HG03439 (cell line): Measurements from ENCODE around the gene SERPINB3.
"Not testable (repeated sequence)": the region's sequence is repeated elsewhere in the genome, so short reads cannot be mapped to it uniquely, and the experiment has no call there.

Experiments
- ATAC-seq: cut with Tn5 transposase; IDR thresholded peaks from one replicate; pipeline ENCODE4 v1.9.1; 2021; ENCODE audit warnings: mild to moderate bottlenecking, moderate library complexity; ENCODE audit not compliant: unreplicated experiment

Gene SERPINB3

DNA sequence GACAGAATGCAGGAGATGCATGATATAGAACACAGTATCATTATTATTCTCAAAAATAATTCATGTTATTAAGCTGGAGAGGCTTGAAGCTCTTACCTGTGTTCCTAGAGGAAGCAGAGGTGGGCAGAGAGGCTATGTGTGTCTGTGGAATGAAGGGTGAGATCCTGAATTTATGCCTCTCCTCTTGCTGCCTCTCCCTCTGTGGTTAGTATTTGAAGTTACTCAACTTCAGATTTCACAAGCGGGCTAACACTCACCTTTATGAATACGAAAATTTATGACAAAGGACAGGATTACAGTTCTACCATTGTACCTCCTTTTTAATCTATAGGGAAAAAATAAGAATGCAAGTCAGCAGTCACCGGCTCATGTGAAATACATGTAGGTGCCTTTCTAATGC lies at the start of gene SERPINB3:
Gene SERPINB3 (minus strand): TSS at position 144 of the 400 bp plus-strand sequence. CDS start 677 bp downstream, outside the sequence.
- ATAC-seq: not testable (repeated sequence)

DNA sequence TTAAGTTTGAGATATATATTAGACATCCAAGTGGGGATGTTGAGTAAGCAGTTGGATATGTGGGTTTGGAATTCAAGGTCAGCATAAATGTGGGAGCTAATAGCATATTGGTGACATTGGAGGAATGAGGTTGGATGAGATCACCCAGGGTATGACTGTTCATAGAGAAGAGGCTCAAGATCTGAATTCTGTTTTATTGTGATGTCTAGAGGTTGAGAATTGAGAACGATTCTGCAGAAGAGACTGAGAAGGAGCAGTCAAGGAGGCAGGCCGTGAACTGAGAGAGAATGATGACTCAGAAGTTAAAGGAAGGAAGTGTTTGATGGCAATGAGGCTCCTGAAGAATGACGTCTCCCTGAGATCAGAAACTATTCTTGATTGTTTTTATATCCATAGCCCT lies 47.0 kb upstream of the SERPINB3 start:
- ATAC-seq: no peak

DNA sequence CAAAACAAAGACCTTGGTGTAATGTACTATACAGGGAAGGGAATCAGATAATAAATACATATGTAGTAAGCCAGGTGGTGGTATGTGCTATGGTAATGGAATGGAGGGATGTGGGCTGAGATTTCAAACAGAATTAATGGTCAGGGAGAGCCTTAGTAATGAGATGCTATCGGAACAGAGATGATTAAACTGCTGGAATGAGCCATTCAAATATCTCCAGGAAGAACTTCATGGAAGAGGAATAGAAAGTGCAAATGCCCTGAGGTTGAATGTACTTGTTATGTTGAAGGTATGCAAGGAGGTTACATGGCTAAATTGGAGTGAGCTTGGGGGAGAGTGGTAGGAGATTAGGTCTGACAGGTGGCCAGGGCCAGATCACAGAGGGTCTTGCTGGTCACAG lies 46.1 kb upstream of the SERPINB3 start:
- no peak for ATAC-seq

DNA sequence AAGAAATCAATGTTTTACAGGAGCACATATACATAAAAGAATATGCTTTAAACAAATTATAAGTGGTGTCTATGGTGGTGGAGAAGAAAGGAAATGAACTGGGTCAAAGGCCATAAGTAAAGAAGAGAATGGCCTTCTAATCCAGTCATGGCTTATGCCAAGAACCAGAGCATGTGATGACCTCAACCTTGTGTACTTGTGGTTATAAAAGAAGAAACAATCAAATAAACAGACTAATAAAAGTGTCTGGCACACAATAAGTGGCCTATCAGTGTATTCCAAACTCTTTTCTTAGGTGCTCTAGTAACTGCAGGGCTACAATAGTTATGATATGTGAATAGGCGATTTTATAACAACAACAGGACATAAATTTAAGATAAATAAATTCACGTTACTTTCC lies 43.7 kb upstream of the SERPINB3 start:
- no peak for ATAC-seq

DNA sequence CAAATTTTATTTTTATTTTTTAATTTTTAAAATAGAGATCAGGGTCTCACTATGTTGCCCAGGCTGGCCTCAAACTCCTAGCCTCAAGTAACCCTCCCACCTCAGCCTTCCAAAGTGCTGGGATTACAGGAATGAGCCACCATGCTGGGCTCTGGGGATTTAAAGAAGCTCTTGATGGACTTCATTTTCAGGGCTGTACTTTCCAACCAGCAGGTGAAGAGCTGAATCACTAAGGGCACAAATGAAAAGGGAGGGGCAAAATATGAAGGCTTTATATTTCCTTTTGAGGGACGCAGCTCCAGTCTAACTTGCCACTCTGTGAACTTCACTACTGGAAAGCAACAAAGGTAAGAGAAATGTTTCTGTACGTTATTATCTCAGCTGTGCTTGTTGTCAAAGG lies 41.0 kb upstream of the SERPINB3 start, which contains the start of gene SERPINB11:
Gene SERPINB11 (plus strand): TSS at position 301 of the 400 bp plus-strand sequence. CDS start 7,234 bp downstream, outside the sequence.
- no peak for ATAC-seq

DNA sequence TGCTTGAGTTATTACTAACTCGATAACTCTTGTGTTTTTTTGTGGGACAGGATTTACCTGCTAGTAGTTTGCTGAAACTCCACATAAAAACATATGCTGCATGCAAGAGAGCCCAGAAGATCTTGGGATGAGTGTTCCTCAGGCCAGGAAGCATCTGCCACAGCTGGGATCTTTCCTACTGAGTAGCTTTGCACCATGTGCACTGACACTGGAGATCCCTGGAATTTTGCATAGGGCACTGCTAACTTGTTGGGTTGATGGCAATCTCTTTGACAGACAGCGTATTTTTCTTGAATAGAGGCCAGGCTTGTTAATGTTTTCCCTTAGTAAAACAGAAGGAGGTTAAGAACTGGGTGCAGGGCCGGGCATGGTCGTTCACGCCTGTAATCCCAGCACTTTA lies 40.3 kb upstream of the SERPINB3 start:
- ATAC-seq: no peak

DNA sequence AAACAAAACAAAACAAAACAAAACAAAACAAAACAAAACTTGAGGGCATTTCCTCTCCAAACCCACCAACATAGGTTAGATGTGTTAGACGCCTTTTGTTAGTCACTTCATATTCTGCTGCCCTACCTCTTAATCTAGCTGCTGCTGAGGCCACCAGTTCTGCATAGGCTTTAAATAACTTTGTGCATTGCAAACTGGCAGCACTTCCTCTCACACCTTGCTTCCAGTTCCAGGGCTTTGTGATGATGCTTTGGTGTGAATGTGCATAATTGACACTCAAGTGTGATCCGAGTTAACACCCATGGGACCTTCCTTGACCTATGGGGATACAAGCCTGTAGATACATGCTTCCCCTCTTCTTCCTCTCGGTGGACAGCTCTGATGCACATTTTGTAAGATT lies 38.8 kb upstream of the SERPINB3 start:
- ATAC-seq: no peak

DNA sequence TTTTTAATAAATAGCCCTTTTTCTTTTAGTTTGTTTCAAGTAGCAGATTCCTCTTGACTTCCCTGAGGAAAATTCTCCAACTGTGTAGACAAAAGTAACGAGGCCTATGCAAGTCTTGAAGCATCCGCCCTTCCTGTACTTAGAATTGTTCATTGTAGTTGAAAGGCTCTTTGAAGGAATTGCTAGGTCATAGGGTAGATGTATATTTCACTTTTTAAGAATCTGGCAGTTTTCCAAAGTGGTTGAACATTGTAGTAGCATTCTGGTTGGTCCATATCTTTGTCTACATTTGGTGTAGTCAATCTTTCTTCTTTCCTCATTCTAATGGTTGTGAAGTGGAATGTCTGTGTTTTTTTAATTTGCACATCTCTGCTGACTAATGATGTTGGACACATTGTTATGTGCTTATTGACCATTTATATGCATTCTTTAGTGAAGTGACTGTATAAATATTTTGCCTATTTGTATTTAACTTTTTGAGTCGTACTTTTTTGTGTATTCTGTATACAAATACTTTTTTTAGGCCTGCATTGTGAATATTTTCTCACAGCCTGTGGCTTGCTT lies 35.5 kb upstream of the SERPINB3 start:
- ATAC-seq: no peak

DNA sequence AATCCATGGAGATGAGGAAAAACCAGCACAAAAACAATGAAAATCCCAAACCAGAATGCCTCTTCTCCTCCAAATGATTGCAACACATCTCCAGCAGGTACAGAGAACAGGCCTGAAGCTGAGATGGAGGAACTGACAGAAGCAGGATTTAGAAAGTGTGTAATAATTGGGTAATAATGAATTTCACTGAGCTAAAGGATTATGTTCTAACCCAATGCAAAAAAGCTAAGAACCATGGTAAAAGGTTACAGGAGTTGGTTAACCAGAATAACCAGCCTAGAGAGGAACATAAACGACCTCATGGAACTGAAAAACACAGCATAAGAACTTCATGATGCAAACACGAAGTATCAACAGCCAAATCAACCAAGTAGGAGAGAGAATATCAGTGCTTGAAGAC lies 27.4 kb upstream of the SERPINB3 start:
- ATAC-seq: no peak

DNA sequence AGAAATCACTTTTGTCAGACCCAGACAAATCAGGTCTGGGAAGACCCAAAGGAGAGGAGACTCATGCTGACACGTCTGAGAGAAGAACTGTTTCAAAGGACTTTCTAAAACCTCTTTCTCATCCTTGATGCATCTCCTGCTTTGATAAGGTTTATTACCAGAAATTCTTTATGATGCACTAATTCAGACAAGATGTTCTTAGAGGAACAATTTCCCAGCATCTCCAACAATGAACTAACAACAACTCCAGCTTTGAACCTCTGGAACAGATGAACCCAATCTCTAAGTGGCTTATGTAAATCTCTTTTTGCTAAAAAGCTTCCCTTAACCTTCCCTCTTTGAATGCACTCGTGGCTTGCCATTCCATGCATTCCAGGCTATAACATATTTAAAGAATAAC lies 25.2 kb upstream of the SERPINB3 start:
- ATAC-seq: no peak

DNA sequence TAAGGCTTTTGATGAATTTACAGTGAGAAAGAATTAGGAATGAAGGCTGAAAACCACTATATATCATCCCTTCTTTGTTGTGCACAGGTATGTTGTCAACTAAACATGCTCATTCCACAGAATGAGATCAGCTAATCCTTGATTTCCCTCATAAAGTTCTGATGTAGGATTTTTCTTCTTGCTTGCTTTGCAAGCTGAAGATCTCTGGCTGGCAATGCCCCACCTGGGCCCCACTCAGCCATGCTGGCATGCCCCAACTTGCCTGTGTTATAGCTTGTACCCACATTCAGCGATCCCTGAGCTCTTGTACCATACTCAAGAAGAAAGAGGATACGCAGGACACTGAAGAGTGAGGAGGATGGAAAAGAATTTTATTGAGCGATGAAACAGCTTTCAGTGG lies 23.0 kb upstream of the SERPINB3 start:
- no peak for ATAC-seq

DNA sequence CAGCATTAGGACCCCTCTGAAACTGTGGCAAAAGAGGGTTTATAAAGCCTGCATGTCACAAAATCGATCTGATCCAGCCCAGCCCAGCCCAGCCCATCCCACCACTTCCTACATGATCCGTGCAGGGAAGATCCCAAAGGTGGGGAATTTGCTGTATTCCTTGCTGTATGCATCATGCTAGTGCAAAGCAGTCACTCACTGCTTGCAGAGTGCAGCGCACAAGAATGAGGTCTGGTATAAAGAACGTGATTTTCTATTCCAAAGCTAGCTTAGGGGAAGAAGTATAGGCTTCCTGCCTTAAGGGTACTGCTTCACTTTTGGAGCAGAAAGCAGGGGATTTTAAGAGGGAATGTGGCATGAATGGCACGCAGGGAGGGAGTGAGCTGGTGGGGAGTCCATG lies 22.2 kb upstream of the SERPINB3 start:
- ATAC-seq: no peak

DNA sequence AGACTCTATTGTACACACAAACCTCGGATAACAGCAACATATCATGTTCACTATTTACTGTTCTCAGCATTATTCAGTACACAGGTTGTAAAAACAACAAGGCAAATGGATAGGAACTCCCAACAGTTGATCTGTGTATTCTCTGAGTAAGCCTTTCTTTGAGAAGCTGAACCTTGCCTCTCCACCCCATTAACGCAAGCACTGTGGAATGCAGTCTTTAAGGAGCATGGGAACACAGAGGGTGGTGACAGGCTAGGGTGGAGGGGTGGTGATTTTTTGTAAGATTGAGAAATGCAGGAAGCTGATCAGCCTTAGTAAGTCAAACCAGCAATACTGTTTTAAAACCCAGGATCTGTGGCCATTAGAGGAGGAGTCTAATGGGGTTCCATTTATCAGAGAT lies 21.5 kb upstream of the SERPINB3 start:
- no peak for ATAC-seq

DNA sequence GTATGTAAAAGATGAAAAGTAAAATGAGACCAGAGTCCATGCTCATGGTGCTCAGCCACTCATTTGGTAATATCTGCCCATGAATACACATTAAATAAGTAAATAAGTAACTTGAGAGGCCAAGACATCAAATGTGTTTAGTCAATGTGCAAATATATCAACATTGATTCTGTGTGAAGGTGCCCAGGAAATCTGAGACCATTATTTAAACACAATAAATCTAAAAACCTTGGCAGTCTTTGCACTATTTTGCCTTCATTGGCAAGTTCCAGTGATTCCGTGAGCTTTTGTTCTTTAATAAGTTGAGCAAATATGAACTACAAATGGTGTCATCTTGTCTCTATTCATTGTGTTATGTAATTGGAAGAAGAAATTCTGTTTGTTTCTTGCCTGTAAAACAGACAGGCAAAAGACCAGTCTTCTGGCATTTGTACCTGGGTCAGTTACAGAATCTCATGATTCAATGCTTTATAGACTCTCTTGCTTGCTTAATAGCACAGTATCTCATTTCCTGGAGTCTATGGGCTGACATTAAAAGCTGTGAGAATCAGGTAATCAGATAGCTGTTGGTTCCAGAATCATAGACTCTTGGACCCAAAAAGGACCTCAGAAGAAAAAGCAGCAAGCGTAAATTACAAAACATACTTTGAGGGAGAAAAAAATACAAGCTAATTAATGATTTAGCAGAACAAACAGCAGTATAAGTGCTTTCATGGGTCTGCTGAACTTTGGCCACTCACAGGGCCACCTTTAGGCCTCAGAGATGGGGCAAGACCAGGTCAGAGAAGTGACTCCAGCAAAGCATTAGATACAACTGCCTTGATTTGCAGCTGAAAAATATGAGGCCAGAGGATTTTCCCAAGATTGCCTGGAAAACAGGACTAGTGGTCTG lies 20.0 kb upstream of the SERPINB3 start:
- ATAC-seq: no peak

DNA sequence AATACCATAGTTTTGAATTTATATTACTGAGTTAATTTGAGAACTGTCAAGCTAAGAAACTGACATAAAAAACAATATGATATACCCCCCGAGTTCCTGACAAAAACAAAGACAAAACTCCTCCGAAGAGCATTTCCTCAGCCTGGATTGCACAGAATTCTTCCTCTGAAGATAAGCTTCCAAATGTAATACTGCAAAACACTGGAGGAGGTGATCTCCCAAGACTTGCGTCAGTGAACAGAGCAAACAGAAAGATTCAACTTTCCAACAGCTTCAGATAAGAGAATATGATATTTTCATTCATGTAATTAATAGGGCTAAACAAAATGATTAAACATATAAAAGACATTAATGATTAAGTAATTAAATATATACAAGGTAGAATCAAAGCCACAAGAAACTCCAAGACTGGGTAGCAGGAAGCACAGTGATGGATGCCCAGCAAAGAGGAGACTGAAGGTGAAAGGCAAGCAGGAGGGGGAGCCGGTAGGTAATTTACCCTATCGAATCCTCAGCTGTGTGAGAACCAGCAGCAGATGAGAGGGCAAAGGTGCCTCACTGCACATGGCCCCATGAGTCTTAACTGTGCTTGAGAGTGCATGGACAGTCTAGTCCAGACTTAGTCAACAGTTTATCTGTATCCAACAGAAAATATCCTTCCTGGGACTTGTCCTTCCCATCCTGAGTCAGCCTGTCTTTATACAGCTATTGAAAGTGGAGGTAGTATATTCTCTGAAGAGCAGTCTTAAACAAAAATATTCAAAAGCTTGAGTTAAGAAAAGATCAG lies 18.3 kb upstream of the SERPINB3 start:
- no peak for ATAC-seq

DNA sequence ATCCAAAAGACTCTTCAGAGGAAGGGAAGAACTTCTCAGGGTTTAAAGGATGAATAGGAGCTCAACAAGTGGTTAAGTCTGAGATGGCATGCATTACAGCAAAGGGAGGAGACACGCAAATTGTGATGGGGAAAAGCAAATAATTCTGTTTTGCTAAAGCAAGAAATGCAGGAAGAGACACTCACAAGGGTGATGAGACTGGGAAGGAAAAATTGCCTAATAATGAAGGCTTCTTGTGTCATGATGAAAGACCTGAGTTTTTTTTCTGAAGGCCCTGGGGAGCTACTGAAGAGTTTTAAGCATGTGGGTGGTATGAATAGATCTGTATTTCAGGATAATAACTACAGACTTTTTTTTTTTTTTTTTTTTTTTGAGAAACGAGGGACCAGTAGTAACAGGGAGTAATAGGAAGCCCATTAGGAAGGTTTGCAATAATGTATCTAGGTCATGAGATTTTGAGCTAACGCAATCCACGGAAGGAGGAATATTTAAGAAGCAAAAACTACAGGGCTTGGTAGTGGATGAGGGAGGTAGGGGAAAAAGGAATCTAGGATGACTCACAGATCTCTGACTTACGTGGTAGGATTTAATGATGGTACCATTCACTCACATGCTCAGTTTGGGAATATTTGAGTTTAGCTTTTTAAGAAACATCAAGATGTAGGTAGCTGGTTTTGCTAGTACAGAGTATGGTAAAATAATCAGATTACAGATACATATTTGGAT lies 16.0 kb upstream of the SERPINB3 start:
- no peak for ATAC-seq

DNA sequence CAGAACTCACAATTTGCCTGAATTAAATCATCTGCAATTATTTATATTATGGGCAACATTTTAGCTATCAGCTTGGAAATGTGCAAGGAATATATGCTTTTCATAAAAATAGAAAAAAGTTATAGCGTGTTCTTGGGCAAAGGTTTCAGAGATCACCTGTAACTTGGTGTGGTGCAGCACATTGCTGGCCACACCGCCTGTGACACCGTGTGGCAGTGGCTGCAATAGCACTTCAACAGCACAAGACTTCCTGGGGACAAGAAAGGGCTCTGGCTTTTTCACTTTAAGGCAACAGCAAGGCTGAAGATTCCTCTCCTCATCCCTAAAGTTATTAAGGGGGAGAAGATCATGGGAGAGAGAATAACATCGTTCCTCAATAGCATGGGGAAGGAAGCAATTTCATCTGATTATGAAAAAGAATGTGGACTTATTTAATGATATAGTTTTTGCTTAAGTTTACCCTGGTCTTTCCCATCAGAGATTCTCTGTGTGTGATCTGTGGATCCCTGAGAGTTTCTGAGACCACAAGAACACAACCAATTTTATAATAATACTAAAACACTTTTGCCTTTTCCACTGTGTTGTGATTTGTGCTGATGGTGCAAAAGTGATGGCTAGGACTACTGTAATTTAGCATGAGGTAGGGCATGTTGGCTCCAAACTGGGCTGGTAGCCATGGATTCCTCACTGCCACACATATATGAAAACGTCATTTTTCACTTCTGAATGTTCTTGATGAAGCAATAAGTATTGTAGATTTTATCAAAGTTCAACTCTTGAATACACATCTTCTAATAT lies 15.0 kb upstream of the SERPINB3 start:
- no peak for ATAC-seq

DNA sequence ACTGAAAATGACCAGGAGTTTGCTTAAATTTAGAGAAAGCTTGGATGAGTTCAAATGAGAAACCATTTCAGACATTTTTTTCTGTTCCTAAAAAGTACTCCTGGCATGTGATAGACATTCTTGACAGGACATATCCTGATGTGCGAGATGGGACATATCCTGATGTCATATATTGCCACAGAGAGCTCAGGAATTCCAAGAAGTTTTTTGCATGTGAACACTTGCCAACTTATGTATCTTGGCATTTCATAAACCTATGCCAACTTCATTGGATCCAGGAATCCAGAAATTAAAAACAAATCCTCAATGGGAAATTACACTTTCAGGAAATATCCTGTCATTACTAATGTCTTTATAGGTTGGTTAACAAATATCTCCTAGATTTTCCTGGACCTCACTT lies 2.9 kb upstream of the SERPINB3 start:
- ATAC-seq: no peak

DNA sequence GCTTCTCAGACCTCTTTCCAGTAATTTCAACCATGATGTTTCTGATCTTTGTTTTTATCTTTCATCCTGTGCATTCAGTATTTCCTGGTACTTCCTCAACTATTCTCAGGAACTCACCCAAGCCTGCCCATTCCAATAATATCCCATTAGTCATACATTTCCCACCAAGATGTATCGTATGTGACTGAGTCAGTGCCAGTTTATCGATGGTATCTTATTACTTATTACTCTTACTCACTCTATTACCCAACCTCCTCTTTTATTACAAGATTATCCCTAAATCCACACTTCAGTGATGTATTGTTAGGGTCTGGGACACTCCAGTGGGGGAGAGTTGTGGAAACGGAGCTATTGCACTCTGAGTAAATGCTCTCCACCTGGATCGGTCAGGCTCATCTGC lies 2.8 kb downstream of the SERPINB3 start:
- ATAC-seq: not testable (repeated sequence)

DNA sequence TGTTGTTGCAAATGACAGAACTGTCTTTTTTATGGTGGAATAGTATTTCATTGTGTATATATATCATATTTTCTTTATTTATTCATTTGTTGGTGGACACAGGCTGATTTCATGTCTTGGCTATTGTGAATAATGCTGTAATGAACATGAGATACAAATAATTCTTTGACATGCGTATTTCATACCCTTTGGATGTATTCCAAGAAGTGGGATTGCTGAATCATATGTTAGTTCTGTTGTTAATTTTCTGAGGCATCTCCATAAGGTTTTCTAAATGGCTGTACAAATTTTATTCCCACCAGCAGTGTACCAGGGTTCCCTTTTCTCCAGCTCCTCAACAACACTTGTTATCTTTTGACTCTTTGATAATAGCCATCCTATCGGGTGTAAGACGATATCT lies 11.4 kb downstream of the SERPINB3 start:
- ATAC-seq: not testable (repeated sequence)
